Esophagus squamous epithelium (tissue), 4 donors: ENCODE results near the gene CADPS.

Experiments
- POLR2A ChIP-seq, 4 donors: fragments of 450-650 bp; IDR thresholded peaks; one replicate each; pipeline ENCODE4 v1.6.1; 2017; ENCODE audit warnings: antibody characterized with exemption in 4 of 4, mild to moderate bottlenecking in 4 of 4, moderate library complexity in 3 of 4
- TF ChIP-seq, protein P1 (sequence below), 6 experiments: fragments of 450-650 bp in 4 of 6; fragments of 200-600 bp in 2 of 6; sonication (generic) in 2 of 6; IDR thresholded peaks; one replicate each; pipeline ENCODE4 v1.5.1; 2016 to 2019; ENCODE audit warnings: antibody characterized with exemption in 6 of 6, mild to moderate bottlenecking in 4 of 6, moderate library complexity in 4 of 6

DNA sequence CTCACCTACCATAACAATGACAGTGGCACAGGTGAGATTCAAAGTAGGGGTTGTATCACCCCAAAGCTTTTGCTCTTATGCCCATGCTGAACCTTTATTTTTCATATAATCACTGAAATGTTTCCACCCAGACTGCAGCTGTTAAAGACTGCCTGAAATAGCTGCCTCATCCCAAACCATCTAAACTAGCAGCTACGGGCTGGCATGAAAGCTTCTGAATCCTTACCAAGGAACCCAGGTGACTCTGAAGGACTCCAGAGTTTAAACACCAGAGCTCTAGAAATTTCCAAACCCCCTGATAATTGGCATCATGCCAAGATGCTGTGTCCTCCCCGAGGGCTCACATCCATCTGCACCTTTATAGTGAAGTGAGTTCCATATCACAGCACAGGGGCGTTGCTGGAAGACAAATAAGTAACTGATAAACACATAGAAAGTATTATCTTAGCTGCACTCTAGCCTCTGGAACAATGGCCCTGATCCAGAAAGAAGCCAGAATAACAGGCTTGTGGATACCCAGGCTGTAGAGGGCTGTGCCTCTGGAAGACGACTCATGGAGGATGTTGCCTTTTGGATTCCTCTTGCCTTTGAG, 238.9 kb downstream of the CADPS start:
- TF ChIP-seq, protein P1, sequence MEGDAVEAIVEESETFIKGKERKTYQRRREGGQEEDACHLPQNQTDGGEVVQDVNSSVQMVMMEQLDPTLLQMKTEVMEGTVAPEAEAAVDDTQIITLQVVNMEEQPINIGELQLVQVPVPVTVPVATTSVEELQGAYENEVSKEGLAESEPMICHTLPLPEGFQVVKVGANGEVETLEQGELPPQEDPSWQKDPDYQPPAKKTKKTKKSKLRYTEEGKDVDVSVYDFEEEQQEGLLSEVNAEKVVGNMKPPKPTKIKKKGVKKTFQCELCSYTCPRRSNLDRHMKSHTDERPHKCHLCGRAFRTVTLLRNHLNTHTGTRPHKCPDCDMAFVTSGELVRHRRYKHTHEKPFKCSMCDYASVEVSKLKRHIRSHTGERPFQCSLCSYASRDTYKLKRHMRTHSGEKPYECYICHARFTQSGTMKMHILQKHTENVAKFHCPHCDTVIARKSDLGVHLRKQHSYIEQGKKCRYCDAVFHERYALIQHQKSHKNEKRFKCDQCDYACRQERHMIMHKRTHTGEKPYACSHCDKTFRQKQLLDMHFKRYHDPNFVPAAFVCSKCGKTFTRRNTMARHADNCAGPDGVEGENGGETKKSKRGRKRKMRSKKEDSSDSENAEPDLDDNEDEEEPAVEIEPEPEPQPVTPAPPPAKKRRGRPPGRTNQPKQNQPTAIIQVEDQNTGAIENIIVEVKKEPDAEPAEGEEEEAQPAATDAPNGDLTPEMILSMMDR (IDR thresholded peaks at IDR 0.05): no peak
- TF ChIP-seq POLR2A (IDR thresholded peaks at IDR 0.05): no peak
